CD4-positive, alpha-beta T cell treated with Interleukin-4 for 1 hour (primary cell): ENCODE data around the gene C5orf15.

Source experiments
- DNase-seq, 2 donors: peaks; one replicate each; pipeline ENCODE4 v3.0.0-alpha.2; 2020 to 2022

C5orf15 gene

GRCh38 chr5:133918316-133918715 lies 50.1 kb downstream of the C5orf15 start:
- no peak for DNase-seq

GRCh38 chr5:133917785-133918184 lies 50.6 kb downstream of the C5orf15 start:
- DNase-seq: no peak

- DNase-seq: no peak
These were observed 51.5 kb downstream of the C5orf15 start for GRCh38 chr5:133916914-133917313.

DNA sequence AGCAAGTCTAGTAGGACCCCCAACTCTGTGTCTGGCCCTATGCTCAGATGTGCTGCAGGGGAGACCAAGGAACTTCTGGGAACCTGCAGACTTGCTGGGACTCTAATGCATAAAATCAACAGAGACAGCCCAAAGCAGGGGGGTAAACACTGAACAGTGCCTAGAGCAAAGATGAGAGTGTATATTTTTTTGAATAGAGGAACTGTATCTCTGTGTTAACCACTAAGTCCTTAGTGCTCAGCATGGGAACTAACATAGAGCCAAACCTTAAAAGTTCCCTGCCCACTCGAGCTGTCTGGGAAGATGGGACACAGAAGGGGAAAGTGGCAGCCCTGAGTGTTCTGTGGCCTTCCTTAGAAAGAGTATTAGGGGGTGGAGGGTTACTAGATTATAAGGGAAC lies 51.9 kb downstream of the C5orf15 start:
- no peak for DNase-seq

- DNase-seq: no peak
These were observed 54.0 kb downstream of the C5orf15 start for GRCh38 chr5:133914434-133914833.

GRCh38 chr5:133913413-133914155 lies 54.8 kb downstream of the C5orf15 start:
- no peak for DNase-seq

GRCh38 chr5:133912951-133913350 lies 55.5 kb downstream of the C5orf15 start:
- DNase-seq: no peak

DNA sequence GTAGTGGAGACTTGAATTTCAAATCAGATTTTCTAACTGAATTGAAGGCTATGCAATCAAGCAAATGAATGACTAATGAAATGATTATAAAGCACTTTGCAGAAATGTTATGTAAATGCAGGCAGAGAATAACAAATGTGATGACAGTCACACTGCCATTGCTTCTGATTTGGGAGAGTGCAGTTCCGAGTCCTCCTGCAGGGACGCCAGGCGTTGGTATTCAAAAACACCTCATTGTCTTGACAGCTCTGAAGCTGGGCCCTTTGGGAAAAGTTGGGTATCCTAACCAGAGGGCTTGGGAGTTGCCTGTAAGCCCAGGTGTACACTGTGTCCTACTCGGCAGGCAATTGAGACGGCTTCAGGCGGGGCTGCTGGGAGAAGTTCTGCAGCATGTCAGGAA lies 57.9 kb downstream of the C5orf15 start:
- no peak for DNase-seq

DNA sequence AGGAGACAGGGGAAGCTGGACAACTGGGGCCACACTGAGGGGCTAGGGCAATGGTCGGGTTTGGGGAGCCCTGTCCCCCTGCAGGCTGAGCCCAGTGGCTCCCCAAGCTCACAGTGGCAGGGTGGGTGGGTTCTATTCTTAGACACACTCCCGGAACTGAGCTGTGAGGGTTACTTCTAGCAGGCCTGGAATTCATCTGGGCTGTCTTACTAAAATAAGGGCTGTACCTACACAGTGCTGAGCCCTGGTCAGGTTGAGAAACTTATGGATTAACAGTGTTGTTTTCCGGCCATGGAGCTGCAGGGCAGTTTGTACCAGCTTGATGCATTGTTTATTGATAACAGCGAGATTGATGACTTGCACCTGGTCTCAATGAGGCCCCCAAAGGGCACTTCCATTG lies 58.8 kb downstream of the C5orf15 start:
- DNase-seq: no peak

- no peak for DNase-seq
These were observed 61.4 kb downstream of the C5orf15 start for GRCh38 chr5:133907075-133907474.

DNA sequence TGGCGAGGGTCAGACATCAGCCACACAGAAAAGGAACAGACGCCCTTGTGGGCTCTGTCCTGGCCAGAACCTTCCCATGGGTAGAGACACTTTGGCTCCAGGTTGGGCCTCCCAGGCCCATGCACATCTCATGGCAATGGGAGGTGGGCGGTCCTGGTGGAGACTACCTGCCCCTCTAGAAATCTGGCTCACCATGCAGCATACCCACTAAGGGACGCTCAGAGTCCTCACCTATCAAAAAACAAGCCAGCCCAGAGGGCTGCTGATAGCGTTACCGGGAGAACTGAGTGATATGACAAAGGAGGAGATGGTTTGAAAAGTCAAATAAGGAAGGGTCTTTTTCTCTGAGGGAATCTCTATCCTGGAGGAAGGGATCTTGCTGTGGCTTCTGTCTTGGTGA lies 62.1 kb downstream of the C5orf15 start:
- DNase-seq: peak in 1 of 2 donors; percentile 24
